Natural killer cell (primary cell): Measurements from ENCODE around the gene ONECUT3. TPM values are rescaled to one million over a fixed set of nuclear protein-coding genes. Genes with fewer than 3 reads are reported as not detected.

Experiments used
- ATAC-seq, 3 donors: fragments of 150-1000 bp in 2 of 3; fragments of 200-7000 bp in 1 of 3; cut with Tn5 transposase; 1 replicate in 1 of 3; 2 replicates in 2 of 3; pipeline ENCODE4 v1.10.0; 2021; ENCODE audit warnings: mild to moderate bottlenecking in 2 of 3, moderate library complexity in 2 of 3
- DNase-seq, 2 donors: peaks; one replicate each; pipeline versions ENCODE4 v3.0.0 to v3.0.0-alpha.2; 2013 to 2021; ENCODE audit warnings: mixed read lengths in 1 of 2
- H3K27ac ChIP-seq: one replicate; pipeline ENCODE4 v1.5.1; 2013; ENCODE audit warnings: mild to moderate bottlenecking, low read length
- H3K27me3 ChIP-seq: one replicate; pipeline ENCODE4 v1.6.1; 2013; ENCODE audit warnings: low read length; ENCODE audit not compliant: control insufficient read depth, insufficient read depth
- H3K36me3 ChIP-seq: one replicate; pipeline ENCODE4 v1.6.1; 2013; ENCODE audit warnings: low read length; ENCODE audit not compliant: control insufficient read depth, insufficient read depth
- H3K4me1 ChIP-seq: one replicate; pipeline ENCODE4 v1.6.1; 2013; ENCODE audit warnings: low read length; ENCODE audit not compliant: control insufficient read depth, insufficient read depth
- H3K4me3 ChIP-seq: one replicate; pipeline ENCODE4 v1.5.1; 2013; ENCODE audit warnings: low read length
- H3K9me3 ChIP-seq: one replicate; pipeline ENCODE4 v1.6.1; 2013; ENCODE audit warnings: low read length; ENCODE audit not compliant: control insufficient read depth, insufficient read depth
- H3K27ac Mint-ChIP-seq, 2 donors: one replicate each; pipeline ENCODE4 v1.8.0; 2022; ENCODE audit warnings: mild to moderate bottlenecking in 2 of 2, mixed read lengths in 2 of 2, moderate library complexity in 1 of 2
- H3K27me3 Mint-ChIP-seq, 2 donors: one replicate each; pipeline ENCODE4 v1.8.0; 2022; ENCODE audit warnings: low read depth in 2 of 2, mixed read lengths in 2 of 2
- H3K36me3 Mint-ChIP-seq: one replicate; pipeline ENCODE4 v1.8.0; 2022; ENCODE audit warnings: mixed read lengths
- H3K4me1 Mint-ChIP-seq, 2 donors: one replicate each; pipeline ENCODE4 v1.8.0; 2022; ENCODE audit warnings: mixed read lengths in 2 of 2
- H3K4me3 Mint-ChIP-seq: one replicate; pipeline ENCODE4 v1.8.0; 2022; ENCODE audit warnings: mild to moderate bottlenecking, moderate library complexity, mixed read lengths
- H3K9me3 Mint-ChIP-seq, 2 donors: one replicate each; pipeline ENCODE4 v1.8.0; 2022; ENCODE audit warnings: mixed read lengths in 2 of 2
- WGBS: methylation state at CpG from one replicate; pipeline ENCODE4 v1.1.7; 2013; ENCODE audit warnings: missing lambda C conversion rate; ENCODE audit not compliant: insufficient coverage; 5-methylcytosine and 5-hydroxymethylcytosine counted together
- intact Hi-C: fragments of 100-400 bp; cut with micrococcal nuclease; formaldehyde crosslinking; loops from one replicate; pipeline ENCODE4 v1.14.2; 2022
- total RNA-seq, 4 donors: library from RNA; stranded (reverse); fragments of 120-200 nt in 1 of 4; gene quantifications; one replicate each; pipeline versions ENCODE4 v1.2.3 to v1.2.4, GENCODE V29; 2013 to 2022
- TF ChIP-seq, protein P1 (sequence below): fragments of 200-600 bp; IDR thresholded peaks from one replicate; pipeline ENCODE4 v1.8.0; 2022; ENCODE audit warnings: antibody characterized with exemption

Gene ONECUT3
- total RNA-seq, 3 donors from 2014 or later (not counting 1 experiment from before 2014, with no cell fraction given), result not detected

DNA sequence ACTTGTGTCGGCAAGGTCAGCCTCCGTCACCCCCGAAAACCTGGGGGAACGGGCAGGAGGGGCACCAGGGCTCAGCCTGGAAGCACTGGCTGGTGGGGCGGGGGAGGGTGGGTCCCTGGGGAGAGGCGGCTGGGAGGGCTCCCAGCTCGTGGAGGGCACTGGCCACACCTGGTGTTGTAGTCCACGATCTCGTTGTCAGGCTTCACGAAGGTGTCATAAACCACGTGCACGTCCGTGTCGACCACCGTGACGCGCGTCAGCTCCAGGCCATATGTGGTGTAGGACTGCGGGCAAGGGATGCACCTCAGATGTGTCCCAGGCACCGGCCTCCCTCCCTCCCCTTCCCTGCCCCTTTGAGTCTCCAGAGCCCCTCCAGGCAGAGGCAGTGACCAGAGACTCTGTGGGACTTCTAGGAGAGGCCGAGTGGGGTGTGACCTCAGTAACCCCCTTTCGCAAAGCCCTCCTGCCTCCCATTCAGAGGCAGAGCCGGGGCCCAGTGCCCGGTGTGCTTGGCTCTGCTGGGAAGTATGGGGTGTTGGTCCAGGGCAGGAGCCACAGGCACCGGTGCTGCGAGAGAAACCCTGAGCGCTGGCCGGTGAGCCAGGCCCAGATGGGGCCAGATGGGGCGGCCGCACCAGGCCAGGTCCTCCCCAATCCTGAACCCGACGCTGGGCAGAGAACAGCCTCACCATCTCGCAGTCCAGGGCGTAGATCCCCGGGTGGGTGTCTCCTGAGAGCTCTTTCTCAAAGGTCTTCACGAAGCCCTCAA, 63.4 kb downstream of the ONECUT3 start:
- Mint-ChIP-seq H3K27ac (no peak overlapping the region), H3K36me3 (no peaks in the 10 kb centered on the region), H3K4me3 (no peak overlapping the region), H3K4me1 (peaks cover 7 to 13% of the 10 kb centered on the region in 2 donors), H3K9me3 (no peaks in the 10 kb centered on the region), H3K27me3 (no peaks in the 10 kb centered on the region)
- Histone ChIP-seq H3K9me3 (no peaks in the 10 kb centered on the region), H3K36me3 (peaks cover 50% of the 10 kb centered on the region), H3K4me1 (peaks cover 17% of the 10 kb centered on the region), H3K4me3 (no peak overlapping the region), H3K27me3 (no peaks in the 10 kb centered on the region), H3K27ac (no peak overlapping the region)
- ATAC-seq, result no peak
- no peak for DNase-seq
- 85% methylated on average over 36 of the region's 36 CpGs for WGBS
- intact Hi-C loops, result no loop called here
- TF ChIP-seq, protein P1, sequence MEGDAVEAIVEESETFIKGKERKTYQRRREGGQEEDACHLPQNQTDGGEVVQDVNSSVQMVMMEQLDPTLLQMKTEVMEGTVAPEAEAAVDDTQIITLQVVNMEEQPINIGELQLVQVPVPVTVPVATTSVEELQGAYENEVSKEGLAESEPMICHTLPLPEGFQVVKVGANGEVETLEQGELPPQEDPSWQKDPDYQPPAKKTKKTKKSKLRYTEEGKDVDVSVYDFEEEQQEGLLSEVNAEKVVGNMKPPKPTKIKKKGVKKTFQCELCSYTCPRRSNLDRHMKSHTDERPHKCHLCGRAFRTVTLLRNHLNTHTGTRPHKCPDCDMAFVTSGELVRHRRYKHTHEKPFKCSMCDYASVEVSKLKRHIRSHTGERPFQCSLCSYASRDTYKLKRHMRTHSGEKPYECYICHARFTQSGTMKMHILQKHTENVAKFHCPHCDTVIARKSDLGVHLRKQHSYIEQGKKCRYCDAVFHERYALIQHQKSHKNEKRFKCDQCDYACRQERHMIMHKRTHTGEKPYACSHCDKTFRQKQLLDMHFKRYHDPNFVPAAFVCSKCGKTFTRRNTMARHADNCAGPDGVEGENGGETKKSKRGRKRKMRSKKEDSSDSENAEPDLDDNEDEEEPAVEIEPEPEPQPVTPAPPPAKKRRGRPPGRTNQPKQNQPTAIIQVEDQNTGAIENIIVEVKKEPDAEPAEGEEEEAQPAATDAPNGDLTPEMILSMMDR, result no peak

DNA sequence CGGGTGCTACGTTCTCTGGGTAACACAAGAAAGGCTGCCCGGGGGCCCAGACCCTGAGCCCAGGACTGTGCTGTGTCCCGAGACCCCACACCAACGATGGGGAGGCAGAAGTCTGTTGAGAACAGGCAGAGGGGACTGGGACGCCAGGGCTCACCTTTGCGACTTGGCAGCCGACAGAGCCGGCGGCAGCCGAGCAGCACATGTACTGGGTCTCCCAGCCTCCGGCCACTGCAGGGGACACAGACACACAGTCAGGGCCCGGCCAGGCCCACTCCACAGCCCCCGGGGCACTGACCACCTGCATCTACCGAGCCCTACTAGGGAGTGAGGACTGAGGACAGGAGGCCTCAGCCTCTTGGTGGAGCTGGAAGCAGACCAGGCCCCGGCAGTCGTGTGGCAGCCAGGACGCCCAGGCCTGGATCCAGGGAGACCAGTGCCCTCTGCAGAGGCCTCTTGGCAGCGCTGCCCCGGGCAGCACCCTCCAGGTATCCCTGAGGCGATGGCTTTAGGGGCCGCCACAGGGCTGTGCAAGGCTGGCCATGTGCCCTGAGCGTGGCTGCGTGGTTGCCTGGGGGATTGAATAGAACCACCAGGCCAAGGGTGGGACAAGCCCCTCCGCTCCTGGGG, 64.4 kb downstream of the ONECUT3 start:
- no peaks in the 10 kb centered on the region for H3K27me3 ChIP-seq
- peaks cover 5 to 7% of the 10 kb centered on the region in 2 donors for H3K4me1 Mint-ChIP-seq
- H3K36me3 Mint-ChIP-seq, result no peaks in the 10 kb centered on the region
- intact Hi-C loops, result no loop called here
- H3K9me3 ChIP-seq, result no peaks in the 10 kb centered on the region
- H3K4me1 ChIP-seq, result peaks cover 12% of the 10 kb centered on the region
- H3K27me3 Mint-ChIP-seq, result no peaks in the 10 kb centered on the region
- H3K27ac ChIP-seq, result no peak overlapping the region
- H3K36me3 ChIP-seq, result peaks cover 58% of the 10 kb centered on the region
- TF ChIP-seq, protein P1, result no peak
- H3K27ac Mint-ChIP-seq, result no peak overlapping the region
- no peak for ATAC-seq
- no peaks in the 10 kb centered on the region for H3K9me3 Mint-ChIP-seq
- no peak overlapping the region for H3K4me3 ChIP-seq
- DNase-seq, result no peak
- H3K4me3 Mint-ChIP-seq, result no peak overlapping the region
- WGBS, result 96% methylated on average over 25 of the region's 25 CpGs

DNA sequence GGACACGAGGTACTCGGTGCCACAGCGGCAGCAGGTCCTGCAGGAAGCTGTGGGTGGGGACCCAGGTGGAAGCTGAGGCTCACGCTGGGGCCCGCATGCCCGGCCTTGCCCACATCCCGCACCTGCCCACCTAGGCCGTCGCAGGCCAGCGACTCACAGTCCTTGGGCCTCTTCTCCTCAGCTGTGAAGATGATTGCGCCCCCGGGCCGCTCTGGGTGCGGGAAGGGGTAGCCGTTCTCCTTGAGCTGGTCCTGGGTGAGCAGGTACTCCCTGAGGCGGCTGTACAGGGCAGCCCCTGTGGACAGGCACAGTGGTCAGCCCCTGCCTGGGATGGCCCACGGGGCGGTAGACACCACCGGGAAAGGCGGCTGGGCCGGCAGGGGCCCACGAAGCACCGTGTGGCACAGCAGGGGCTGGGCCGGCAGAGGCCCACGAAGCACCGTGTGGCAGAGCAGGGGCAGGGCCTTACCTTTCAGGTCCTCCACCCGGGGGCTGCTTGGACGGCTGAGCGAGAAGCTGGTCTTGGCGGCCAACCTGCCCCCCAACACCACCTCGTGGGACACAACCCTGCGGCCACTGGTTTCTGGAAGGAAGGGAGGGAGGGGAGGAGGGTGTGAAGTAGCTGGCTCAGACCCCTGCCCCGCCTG, 65.4 kb downstream of the ONECUT3 start:
- intact Hi-C loops, result no loop called here
- TF ChIP-seq, protein P1, result no peak
- no peaks in the 10 kb centered on the region for H3K27me3 Mint-ChIP-seq
- no peak overlapping the region for H3K27ac ChIP-seq
- H3K4me1 ChIP-seq, result peaks cover 2% of the 10 kb centered on the region
- 94% methylated on average over 30 of the region's 33 CpGs for WGBS
- no peaks in the 10 kb centered on the region for H3K9me3 Mint-ChIP-seq
- no peak overlapping the region for H3K4me3 ChIP-seq
- H3K4me3 Mint-ChIP-seq, result no peak overlapping the region
- H3K4me1 Mint-ChIP-seq, result no peaks in the 10 kb centered on the region
- no peaks in the 10 kb centered on the region for H3K36me3 Mint-ChIP-seq
- DNase-seq, result no peak
- ATAC-seq, result no peak
- no peak overlapping the region for H3K27ac Mint-ChIP-seq
- H3K27me3 ChIP-seq, result no peaks in the 10 kb centered on the region
- H3K36me3 ChIP-seq, result peaks cover 65% of the 10 kb centered on the region
- no peaks in the 10 kb centered on the region for H3K9me3 ChIP-seq
